DMS114 treated with DMSO at 0.1 percent for 48 hours (cell line): ENCODE results near the gene NALCN.

Experiments
- DNase-seq: peaks from one replicate; lab custom pipeline; 2025; ENCODE audit not compliant: unreplicated experiment; lab: John Stamatoyannopoulos, UW

Gene NALCN

DNA sequence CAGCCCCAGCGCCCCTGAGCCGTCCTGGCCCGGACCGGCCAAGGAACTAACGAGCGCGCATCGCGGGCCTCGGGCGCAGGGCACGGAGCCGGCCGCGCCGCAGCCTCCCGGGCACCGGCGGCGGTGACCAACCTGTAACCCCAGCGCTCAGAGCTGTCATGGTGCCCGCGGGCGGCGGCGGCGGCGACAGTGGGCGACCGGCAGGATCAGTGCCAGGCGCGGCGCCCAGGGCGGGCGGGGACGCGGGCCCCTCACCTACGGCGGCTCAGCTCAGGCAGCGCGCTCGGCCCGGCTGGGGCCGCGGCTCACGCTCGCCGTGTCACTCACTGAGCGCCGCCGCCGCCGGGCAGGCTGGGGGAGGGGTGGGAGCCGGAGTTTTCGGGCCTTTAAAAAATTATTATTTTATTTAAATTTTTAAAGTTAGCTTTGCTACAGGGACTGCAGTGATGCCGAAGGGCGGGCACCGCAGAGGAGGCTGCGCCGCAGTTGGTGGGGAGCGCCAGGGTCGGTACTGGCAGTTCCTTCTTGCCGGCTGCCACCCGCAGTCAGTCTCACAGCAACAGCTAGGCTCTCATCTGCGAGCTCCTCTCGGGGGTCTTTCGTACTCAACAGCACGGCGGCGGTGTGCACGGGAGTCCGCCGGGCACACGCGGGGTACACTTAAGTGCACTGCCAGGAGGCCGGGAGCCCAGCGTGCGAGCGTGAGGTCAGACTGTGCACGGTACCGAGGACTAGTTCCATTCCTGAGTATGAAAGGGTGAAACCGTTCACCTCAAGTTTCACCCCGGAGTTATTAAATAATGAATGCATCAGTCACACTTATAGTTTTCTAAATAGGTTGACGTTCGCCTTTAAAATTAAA lies at the start of gene NALCN:
TSS of gene NALCN (minus strand) at position 328 of the 862 bp plus-strand sequence. CDS start 17,382 bp downstream, outside the sequence.
- DNase-seq = no peak

DNA sequence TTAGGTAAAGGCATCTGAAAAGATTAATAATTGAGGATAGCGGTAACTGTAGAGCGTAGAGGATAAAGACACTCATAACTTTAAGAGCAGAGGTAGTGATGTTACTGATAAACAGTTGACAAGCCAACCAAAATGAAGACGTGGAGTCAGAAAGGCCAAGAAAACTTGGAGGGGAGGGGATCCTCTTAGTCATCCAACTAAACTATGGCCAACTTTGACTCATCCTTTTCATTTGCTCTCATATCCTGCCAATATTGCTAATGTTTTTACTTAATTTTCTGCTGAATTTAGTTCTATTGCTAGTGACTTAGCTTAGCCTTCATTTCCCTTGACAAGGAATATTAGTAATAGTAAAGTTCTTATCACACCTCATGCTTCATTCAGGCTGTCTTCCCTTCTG lies 49.6 kb upstream of the NALCN start:
- DNase-seq = no peak

DNA sequence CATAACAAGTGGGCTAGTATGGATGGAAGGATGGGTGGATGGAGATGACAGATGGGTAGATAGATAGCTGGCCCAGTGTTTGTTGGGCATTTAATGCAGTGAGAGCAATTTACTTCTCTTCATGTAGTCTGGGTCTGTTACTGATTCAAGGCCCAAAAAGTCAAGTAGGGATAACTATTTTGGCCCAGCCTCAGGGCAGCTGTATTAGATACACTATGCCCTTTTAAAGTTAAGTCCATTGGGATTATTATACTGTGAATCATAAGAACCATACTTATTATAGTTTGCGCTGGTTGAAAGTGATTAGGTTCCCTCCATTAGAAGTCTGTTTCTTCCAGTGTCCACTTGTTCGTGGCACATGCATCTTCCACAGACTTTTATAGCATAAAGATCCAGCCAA lies 40.9 kb upstream of the NALCN start:
- DNase-seq = no peak

DNA sequence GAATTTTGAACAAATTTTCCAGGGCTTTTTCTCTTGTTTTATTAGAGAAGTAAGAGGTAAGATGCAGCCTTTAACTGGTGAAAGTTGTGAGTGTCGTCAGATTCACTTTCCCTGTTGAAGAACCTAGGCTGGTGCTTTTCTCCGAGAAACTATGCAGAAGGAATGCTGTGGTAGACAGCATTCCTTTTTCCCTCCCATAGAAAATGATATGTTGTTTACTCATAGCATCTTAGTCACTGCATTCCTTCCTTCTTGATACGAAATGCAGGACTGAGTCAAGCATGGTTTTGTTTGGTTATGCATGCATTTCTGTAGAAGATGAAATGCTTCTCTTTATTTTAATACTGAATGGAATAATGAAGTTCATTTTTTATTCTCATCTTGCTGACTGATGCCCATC lies 39.6 kb upstream of the NALCN start:
- no peak for DNase-seq

DNA sequence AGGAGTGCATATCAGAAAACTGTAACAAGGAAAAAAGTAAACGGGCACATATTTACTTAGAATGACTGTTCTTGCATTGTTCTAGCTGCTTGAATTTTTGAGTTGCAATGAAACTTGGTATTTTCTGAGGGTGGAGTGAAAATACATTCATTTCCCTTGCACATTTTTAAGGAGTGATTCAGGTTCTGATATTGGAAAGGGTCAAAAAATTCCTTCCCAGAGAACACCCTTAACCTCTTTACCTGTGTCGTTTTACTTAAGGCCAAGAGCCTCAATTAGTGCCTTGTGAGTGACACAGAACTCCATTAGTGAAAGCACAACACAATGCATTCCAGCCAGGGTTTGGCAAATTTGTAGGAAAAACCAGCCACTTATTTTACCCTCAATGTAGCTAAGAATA lies 38.5 kb upstream of the NALCN start:
- no peak for DNase-seq

DNA sequence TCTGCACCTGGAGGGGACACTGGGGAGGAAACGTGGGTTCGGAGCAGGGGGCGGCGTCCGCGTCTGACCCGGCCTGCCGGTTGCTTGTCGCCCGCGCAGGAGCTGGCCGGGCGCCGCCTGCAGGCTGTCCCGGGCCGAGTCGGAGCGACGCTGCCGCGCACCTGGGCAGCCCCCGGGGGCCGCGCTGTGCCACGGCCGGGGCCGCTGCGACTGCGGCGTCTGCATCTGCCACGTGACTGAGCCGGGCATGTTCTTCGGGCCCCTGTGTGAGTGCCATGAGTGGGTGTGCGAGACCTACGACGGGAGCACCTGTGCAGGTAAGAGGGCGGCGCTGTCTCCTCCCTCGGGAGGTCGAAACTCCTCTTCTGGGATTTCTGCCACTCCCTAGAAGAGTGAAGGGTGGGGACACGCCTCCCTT lies 37.5 kb upstream of the NALCN start:
- no peak for DNase-seq

DNA sequence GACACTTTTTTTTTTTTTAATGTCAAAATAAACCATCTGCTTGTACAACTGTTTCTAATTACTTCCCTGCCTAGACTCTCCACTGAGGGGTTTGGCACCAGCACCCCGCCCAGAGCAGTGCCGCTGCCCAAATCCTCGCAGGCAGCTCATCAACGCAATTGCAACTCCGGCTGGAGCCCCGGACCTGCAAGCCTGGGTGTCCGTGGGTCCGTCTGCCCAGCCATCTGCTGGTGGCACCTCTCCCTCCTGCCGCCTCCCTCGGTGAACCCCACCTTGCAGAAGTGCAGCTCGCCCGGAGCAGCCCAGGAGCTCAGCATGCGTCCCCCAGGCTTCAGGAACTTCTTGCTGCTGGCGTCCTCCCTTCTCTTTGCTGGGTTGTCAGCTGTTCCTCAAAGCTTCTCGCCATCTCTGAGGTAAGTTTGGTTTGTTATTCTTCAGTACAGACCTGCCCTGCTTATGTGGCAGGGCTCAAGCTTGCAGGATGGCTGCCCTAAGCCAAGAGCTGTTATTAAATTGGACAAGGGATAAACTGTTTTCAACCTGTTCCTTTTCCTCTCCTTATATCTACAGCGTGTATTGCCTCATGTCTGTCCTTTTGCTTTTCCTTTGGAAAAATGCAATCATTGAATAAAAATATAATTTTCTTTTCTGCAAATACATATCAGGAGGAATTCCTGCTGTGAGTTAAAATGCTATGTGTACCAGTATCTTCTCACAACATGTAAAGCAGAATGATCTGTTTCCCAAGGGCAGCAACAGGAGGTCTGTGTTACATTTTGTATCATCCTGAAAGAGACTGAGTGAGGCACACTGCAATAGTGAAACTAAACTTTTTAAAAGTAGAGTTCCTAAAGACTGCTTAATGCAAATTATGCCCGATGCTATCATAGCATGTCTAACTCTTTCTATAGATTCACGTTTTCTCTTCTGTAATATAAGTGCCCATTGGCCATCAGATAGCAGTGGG lies 36.5 kb upstream of the NALCN start, which contains the start of gene ITGBL1:
TSS of gene ITGBL1 (plus strand) at position 157 of the 967 bp plus-strand sequence. CDS start at position 316, 159 bp downstream.
- DNase-seq = no peak

DNA sequence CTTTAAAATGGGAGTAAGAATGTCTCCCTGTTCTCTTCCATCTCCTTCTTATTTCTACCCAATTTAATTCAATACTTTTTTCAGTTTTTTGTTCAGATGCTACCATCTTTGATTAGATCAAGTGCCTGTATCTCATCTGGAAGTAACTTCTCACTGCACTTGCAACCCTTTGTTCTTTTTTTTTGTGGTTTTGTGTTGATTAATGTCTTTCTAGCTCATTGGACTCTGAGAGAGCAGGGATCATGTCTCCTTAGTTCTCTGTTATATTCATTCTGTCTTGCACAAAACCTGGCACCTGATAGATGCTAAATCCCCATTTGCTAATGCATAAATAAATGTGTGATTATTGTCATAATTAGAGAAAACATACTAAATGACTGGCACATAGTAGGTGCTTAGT lies 35.3 kb upstream of the NALCN start:
- no peak for DNase-seq

DNA sequence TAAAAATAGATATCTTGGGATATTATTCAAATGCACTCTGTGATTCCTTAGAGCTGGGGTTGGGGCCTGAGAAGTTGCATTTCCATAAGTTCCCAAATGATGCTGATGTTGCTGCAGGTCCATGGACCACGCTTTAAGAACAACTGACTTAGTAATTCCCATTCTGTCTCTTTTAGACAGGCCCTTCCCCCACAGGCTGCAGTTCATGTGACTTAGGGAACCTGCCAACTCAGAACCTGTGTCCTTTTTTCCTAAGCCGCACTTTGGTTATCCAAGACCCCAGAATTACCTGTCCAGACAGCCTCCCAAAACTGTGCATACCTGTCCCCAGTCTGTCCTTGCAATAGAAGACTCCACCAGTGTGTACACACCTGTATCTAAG lies 34.4 kb upstream of the NALCN start:
- DNase-seq = no peak

DNA sequence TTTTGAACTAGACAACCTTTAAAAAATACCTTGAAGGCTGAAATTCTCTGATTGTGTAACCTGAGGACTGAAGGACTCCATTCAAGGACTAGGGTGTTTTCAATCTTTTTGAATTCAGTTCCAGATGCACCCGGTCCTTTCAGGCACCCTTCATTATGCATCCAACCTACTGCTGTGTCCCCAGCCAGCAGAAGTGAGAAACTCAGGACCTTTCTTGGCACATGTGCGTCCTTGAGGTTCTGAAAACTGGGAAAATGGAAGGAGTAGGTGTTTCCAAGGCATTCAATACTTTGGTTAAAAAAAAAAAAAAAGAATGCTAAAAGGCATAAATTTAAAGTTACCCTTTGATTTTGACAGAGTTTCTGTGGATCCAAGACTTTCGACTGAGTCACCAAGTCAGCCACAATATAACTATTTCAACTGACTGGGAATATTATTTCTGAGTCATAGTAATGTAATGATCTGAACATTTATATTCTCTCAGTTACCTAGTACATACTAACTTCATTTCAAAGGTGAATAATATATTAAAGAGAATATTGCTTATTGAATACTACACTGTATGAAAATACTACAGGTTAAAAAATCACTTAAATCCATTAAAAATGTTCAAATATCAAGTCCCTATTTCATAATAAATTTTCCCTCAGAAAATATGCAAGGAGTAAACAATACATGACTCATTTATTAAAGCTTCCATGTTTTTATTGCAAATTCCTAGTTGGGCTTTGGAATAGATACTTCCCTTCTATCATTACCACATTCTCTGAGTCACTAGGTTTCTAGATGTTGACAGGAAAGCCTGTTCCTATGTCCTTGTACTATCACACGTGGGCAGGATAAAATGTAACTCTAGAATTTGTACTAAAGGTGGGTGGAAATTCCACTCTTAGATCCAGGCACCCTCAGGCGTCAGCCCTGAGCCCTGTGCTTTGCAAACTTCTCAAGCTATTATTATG lies 33.8 kb upstream of the NALCN start:
- no peak for DNase-seq

DNA sequence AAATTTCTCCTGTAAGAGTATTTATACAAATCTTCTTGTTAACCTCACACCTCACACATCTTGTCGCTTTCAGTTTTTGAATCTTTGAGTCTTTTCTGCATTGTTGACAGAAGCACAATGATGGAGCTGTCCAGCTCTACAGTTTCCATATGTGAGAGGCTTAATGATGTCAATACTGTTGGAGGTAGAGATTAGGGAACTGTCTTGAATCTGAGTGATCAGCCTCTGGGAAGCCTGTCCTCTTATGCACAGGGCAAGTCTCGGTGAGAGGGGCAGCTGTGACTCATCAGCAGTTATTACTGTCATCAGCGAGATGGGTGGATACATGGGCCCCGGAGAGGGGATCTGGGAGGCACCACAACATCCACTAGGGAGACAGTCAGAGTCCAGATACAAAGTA lies 31.5 kb upstream of the NALCN start:
- DNase-seq = no peak

DNA sequence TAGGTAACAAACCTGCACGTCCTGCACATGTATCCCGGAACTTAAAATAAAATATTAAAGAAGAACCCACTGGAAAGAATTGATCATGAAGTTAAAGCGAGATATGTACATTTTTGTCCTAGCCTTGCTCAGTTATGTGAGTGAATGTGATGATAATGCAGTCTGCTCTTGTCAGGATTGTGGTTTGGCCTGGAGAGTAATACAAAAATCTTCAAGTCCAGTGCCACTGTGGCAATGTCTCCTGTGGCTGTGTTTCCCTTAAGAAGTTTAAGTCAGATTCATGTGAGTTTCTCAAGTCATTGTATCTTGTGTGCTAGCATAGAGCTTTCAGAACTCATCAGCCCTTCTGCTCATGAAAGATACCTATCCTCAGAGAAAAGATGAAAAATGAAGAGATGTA lies 18.2 kb upstream of the NALCN start:
- DNase-seq = no peak

DNA sequence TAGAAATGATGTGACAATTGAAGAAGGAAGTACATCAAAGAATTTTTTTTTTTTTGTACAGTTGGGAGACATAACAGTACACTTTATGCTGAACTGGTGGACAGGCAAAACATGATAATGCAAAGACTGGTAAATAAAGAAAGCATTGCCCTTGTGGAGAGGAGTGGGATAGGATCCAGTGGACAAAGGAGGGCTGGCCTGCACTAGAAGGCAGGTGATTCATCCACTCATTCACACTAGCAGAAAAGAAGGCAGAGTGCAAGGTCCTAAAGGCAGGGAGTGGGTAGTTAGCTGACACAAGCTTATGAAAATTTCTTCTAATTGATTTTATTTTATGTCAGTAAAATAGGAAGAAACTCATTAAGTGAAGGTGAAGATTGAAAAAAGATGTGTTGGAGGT lies 17.6 kb upstream of the NALCN start:
- no peak for DNase-seq

DNA sequence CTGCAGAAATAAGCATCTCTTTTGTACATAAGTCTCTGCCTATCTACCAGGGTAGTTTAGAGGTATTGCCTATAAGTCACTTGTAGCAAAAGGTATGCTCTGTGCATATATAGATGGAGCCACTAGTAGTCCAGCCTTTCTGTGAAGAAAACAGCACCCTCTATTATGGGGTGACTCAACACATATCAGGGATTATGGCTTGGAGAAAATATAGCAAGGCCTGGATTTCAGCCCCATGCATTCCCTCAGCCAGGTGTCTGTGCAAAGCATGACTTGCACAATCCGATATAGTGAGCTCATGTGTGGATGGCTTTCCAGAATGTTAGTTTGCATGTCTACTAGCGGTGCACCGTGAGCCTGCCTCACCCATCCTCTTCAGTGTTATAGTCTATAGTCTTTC lies 13.4 kb upstream of the NALCN start:
- DNase-seq = no peak

DNA sequence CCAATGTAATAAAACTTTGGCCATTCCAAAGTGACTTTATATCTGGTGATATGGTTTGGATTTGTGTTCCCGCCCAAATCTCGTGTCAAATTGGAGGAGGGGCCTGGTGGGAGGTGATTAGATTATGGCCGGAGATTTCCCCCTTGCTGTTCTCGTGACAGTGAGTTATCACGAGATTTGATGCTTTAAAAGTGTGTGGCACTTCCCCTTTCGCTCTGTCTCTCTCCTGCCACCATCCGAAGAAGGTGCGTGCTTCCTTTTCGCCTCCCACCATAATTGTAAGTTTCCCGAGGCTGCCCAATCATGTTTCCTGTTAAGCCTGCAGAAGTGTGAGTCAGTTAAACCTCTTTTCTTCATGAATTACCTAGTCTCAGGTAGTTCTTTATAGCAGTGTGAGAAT lies 9.3 kb upstream of the NALCN start:
- no peak for DNase-seq

DNA sequence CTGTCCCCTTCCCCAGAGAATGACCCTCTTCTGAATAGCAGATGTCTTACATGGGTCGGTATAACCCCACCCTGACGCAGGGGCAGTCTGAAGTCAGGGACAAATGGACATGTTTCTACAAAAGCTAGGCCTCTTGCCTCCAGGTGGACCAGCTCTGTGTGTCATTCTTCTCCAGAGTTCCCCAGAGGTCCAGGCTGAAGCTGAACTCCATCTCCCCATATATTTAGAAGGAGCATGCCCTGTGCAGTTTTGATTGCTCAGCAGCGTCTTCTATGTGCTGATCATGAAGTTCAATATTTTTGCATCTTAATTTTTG lies 8.8 kb upstream of the NALCN start:
- DNase-seq = no peak

DNA sequence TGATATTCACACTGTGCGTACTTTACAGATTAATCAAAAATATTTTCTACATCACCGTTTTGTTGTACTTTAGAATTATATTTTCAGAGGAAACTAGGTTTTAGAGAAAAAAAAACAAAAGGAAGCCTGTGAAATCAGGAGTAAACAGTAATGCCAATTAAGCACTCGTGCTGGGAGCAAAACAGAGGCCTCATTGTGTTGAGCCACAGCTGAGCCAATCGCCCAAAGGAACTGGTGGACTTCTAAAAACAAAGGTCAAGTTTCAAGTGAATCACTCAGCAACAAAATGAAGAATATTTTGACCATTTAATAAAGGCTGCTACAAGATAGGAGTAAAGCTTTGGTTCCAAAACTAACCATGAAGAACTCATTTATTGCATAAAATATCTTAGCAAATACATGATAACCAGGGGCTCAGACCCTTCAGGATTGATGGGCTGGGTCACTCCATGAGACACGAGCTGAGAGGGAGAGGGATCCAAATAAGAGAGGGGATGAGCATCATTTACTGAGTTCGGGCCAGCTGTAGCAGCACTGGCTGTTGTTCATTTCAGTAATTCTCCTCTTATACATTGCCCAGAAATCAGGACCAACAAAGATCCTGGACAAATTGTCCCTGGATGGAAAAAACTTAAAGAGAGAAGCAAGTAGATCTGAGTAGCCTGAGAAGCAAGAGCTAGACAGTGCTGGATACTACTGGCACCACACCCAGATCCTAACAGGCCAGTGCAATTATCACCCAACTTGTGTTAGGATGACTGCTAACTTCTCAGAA lies 8.3 kb upstream of the NALCN start:
- no peak for DNase-seq

DNA sequence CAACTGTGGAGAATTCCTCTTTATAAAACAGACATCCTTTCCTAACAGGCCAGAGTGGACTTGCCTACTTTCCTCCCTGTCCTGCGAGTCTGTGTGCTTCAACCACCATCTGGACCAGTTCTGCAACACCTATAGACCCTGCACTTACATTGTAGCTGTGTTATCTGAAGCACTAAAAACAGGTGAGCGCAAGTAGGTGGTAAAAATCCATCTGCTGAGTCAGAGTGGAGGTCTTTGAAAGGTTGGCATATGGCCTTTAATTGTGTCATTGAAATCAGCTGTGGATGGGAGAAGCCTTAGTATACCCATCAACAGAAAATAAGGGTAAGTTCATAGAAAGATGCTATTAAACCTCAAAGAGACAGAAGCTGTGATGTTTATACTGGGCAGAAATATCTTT lies 7.6 kb upstream of the NALCN start:
- DNase-seq = no peak

DNA sequence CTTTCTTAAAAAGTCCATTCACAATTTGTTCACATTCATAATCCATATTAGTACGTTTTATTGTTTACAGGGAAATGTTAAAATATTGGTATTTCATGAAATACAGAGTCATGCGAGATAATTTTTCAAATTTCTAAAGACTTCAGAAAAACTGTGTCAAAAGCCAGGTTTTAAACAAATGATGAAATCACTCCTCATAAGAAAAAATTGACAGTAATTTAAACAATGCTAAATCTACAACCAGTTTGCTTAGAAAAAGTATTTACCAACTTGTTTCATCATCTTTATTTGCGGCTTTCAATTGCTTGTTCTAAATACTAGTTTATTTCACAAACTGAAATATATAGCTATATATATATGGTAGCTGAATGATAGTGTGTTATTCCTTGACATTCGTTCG lies 1.2 kb upstream of the NALCN start:
- no peak for DNase-seq

DNA sequence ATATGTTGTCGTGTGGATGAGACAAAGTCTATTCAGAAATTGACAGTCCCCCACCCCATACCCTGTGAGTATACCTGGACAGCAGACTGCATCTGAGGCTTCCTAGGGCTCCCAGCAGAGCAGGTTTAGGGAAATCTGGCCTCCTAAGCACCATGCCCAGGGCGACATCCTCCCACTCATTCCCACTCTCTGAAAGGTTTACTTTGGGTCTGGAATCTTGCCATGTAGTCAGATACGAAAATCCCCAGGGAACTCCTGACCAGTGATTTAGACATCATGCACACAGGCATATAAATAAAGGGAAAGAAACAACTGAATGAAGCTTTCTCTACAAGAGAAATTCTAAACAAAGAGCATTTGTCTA lies 717 bp upstream of the NALCN start:
- DNase-seq = no peak
